ENCODE results near the gene URB2. TPM values are rescaled to one million over a fixed set of nuclear protein-coding genes. Genes with fewer than 3 reads are reported as not detected.

URB2 gene
- total and polyA plus RNA-seq, 10 of the 15 experiments (the other 5 are each of a cell fraction or from before 2014, with no cell fraction given) = 2.7 to 24.0 (median 16.9) TPM

GRCh38 chr1:229674042-229674441, 48.0 kb downstream of the URB2 start:
- CTCF ChIA-PET = no interaction called here
- Histone ChIP-seq H3K4me2 (ENCODE audit: control insufficient read depth, insufficient read depth) (no peak overlapping the region), H3K4me3 (no peak overlapping the region), H3K27me3 (replicated peaks in 1 of 2; ENCODE audit: control insufficient read depth in 2 of 2, insufficient read depth in 2 of 2, low read length in 1 of 2) (no peaks in the 10 kb centered on the region), H4K20me1 (ENCODE audit: control insufficient read depth, insufficient read depth) (no peaks in the 10 kb centered on the region), H3K27ac (ENCODE audit: control insufficient read depth, insufficient read depth) (no peak overlapping the region), H3K79me2 (ENCODE audit: control insufficient read depth, insufficient read depth, low read length) (no peaks in the 10 kb centered on the region), H3K36me3 (ENCODE audit: control insufficient read depth in 2 of 2, insufficient read depth in 2 of 2, low read length in 1 of 2) (no peaks in the 10 kb centered on the region), H3K9ac (ENCODE audit: control insufficient read depth, insufficient read depth, low read length) (no peak overlapping the region), H3K9me3 (replicated peaks; ENCODE audit: control insufficient read depth, insufficient read depth, low read length) (no peaks in the 10 kb centered on the region), H3K4me1 (ENCODE audit: control insufficient read depth, insufficient read depth, low read length) (no peaks in the 10 kb centered on the region), H2AFZ (ENCODE audit: control insufficient read depth, low read depth, low read length) (no peak overlapping the region)
- WGBS (ENCODE audit: insufficient coverage, insufficient replicate concordance, low lambda C conversion rate, missing lambda C conversion rate) = 59% methylated on average over 5 of the region's 5 CpGs
- intact Hi-C loops (cut with micrococcal nuclease; ENCODE audit: unreplicated experiment) (no loop called here), in situ Hi-C loops (cut with MboI) (no loop called here)
- POLR2A ChIA-PET = no interaction called here
- no peak for TF ChIP-seq SREBF1 (IDR thresholded peaks at IDR 0.05; ENCODE audit: low read length)
- no peak for TF ChIP-seq PBX3 (IDR thresholded peaks at IDR 0.05; ENCODE audit: insufficient replicate concordance, low read depth, low read length)
- no peak for TF ChIP-seq YBX1 (IDR thresholded peaks at IDR 0.05)
- no peak for TF ChIP-seq MYB (IDR thresholded peaks at IDR 0.05; ENCODE audit: borderline replicate concordance, low read depth, low read length)
- TF ChIP-seq MXI1 (IDR thresholded peaks at IDR 0.05; ENCODE audit: low read depth, low read length) = no peak
- no peak for TF ChIP-seq ZSCAN29 (IDR thresholded peaks at IDR 0.05)
- TF ChIP-seq EP300 (IDR thresholded peaks at IDR 0.05; ENCODE audit: borderline replicate concordance in 1 of 2, control insufficient read depth in 1 of 2, low read depth in 2 of 2, low read length in 2 of 2) = no peak
- TF ChIP-seq PAX8 (IDR thresholded peaks at IDR 0.05) = no peak
- TF ChIP-seq POU2F2 (IDR thresholded peaks at IDR 0.05; ENCODE audit: borderline replicate concordance, low read depth, low read length) = no peak
- TF ChIP-seq, protein P1, sequence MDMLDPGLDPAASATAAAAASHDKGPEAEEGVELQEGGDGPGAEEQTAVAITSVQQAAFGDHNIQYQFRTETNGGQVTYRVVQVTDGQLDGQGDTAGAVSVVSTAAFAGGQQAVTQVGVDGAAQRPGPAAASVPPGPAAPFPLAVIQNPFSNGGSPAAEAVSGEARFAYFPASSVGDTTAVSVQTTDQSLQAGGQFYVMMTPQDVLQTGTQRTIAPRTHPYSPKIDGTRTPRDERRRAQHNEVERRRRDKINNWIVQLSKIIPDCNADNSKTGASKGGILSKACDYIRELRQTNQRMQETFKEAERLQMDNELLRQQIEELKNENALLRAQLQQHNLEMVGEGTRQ (IDR thresholded peaks at IDR 0.05; ENCODE audit: borderline replicate concordance, low read depth, low read length) = no peak
- TF ChIP-seq STAT3 (IDR thresholded peaks at IDR 0.05; ENCODE audit: low read depth, low read length) = no peak
- RAD21 ChIA-PET (ENCODE audit: unreplicated experiment) = no interaction called here
- SMC1A ChIA-PET (ENCODE audit: uncharacterized antibody, unreplicated experiment) = no interaction called here
- BruUV-seq (replicated peaks) = no TSS peak
- ATAC-seq (no peak), DNase-seq (ENCODE audit: low read depth, low spot score) (no peak), FAIRE-seq (no peak)

Measured in GM12878 (cell line).